ENCODE results near the gene PLEKHA1.

DNA sequence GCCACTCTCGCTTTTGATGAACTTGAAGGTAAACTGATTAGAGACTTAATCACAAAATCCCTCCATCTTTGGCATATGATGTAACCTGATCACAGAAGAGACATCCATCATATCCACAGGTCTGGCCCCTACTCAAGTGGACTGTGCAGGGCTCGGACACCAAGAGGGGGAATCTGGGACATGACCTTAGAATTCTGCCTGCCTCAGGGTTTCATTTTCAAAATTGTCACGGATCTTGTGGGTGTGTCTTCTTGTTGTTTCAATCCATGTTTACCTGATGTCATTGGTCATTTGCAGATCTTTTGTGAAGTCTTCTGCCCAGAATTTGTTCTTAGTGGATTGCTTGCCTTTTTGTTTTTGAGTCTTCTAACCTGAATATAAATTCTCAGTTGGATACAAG lies 74.1 kb downstream of the PLEKHA1 start:
- no peak for TF ChIP-seq CTCF (IDR thresholded peaks at IDR 0.05; ENCODE audit: insufficient read depth, low read length)
- TF ChIP-seq POLR2AphosphoS5 (IDR thresholded peaks at IDR 0.05; ENCODE audit: low read depth) = no peak
- TF ChIP-seq GABPA (IDR thresholded peaks at IDR 0.05; ENCODE audit: low read depth) = no peak
- TF ChIP-seq, protein P1, sequence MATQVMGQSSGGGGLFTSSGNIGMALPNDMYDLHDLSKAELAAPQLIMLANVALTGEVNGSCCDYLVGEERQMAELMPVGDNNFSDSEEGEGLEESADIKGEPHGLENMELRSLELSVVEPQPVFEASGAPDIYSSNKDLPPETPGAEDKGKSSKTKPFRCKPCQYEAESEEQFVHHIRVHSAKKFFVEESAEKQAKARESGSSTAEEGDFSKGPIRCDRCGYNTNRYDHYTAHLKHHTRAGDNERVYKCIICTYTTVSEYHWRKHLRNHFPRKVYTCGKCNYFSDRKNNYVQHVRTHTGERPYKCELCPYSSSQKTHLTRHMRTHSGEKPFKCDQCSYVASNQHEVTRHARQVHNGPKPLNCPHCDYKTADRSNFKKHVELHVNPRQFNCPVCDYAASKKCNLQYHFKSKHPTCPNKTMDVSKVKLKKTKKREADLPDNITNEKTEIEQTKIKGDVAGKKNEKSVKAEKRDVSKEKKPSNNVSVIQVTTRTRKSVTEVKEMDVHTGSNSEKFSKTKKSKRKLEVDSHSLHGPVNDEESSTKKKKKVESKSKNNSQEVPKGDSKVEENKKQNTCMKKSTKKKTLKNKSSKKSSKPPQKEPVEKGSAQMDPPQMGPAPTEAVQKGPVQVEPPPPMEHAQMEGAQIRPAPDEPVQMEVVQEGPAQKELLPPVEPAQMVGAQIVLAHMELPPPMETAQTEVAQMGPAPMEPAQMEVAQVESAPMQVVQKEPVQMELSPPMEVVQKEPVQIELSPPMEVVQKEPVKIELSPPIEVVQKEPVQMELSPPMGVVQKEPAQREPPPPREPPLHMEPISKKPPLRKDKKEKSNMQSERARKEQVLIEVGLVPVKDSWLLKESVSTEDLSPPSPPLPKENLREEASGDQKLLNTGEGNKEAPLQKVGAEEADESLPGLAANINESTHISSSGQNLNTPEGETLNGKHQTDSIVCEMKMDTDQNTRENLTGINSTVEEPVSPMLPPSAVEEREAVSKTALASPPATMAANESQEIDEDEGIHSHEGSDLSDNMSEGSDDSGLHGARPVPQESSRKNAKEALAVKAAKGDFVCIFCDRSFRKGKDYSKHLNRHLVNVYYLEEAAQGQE (IDR thresholded peaks at IDR 0.05; ENCODE audit: insufficient replicate concordance, low read depth) = no peak

Measured in HL-60 (cell line).